ENCODE results near the gene PRDM15. TPM values are rescaled to one million over a fixed set of nuclear protein-coding genes. Genes with fewer than 3 reads are reported as not detected.
A peak's percentile ranks its signal among the peaks of the same experiment; 100 is the strongest.

PRDM15 gene
- total RNA-seq, 2 experiments from 2014 or later = 19.7 to 30.2 TPM

- Histone ChIP-seq H3K27ac (ENCODE audit: low read depth, low read length, poor library complexity, severe bottlenecking) (peak overlapping the region; percentile 58), H3K9me2 (ENCODE audit: insufficient read depth, low read length) (no peaks in the 10 kb centered on the region), H3K36me3 (ENCODE audit: insufficient read depth, low read length) (no peaks in the 10 kb centered on the region), H3K4me3 (ENCODE audit: low read depth, low read length, poor library complexity, severe bottlenecking) (peak overlapping the region; percentile 78), H4K20me1 (ENCODE audit: insufficient read depth, low read length) (no peaks in the 10 kb centered on the region), H3K9me3 (ENCODE audit: low read length) (no peaks in the 10 kb centered on the region), H2AFZ (ENCODE audit: low read length) (peak overlapping the region; percentile 71; the same call in 1 of the 2 replicates), H3K79me2 (ENCODE audit: insufficient read depth, low read depth, low read length) (peaks cover 27% of the 10 kb centered on the region; the same call in 1 of the 2 replicates), H3K4me1 (ENCODE audit: insufficient read depth, low read length, poor library complexity, severe bottlenecking) (peaks cover 41% of the 10 kb centered on the region), H3K4me2 (ENCODE audit: low read length) (peak overlapping the region; percentile 89)
- no peak for TF ChIP-seq EZH2phosphoT487 (IDR thresholded peaks at IDR 0.05; ENCODE audit: borderline replicate concordance, low read depth, low read length)
- no peak for TF ChIP-seq CTCF (conservative IDR thresholded peaks at IDR 0.05; ENCODE audit: low read length)
- BruUV-seq (replicated peaks) = no TSS peak
- DNase-seq (ENCODE audit: low spot score) = no peak
- intact Hi-C loops (cut with micrococcal nuclease; ENCODE audit: unreplicated experiment) = loop anchor here (2.0 kb wide), 1 partner anchor 47 kb away; no protein-coding TSS in a partner anchor
- CTCF ChIA-PET (ENCODE audit: unreplicated experiment) = no interaction called here
- POLR2A ChIA-PET = interaction anchor here (0.6 to 3.3 kb wide), 9 partner anchors 16 to 340 kb away, joined by 3 to 17 read pairs (median 4); no protein-coding TSS in a partner anchor
These were observed 1.0 kb upstream of the PRDM15 start for GRCh38 chr21:41880153-41880552.

GRCh38 chr21:41878831-41879189, 334 bp downstream of the PRDM15 start:
- intact Hi-C loops (cut with micrococcal nuclease; ENCODE audit: unreplicated experiment) = loop anchor here (1.0 to 5.0 kb wide), 2 partner anchors 63 to 133 kb away; partner anchors contain the start of gene ZBTB21
- H3K4me3 ChIP-seq (ENCODE audit: low read depth, low read length, poor library complexity, severe bottlenecking) = peak overlapping the region; percentile 81

More at GRCh38 chr21:41878831-41879189, 334 bp downstream of the PRDM15 start:
- Histone ChIP-seq H2AFZ (ENCODE audit: low read length) (no peak overlapping the region), H3K36me3 (ENCODE audit: insufficient read depth, low read length) (no peaks in the 10 kb centered on the region), H3K9me2 (ENCODE audit: insufficient read depth, low read length) (no peaks in the 10 kb centered on the region), H3K27ac (ENCODE audit: low read depth, low read length, poor library complexity, severe bottlenecking) (peak overlapping the region; percentile 96), H4K20me1 (ENCODE audit: insufficient read depth, low read length) (no peaks in the 10 kb centered on the region), H3K4me1 (ENCODE audit: insufficient read depth, low read length, poor library complexity, severe bottlenecking) (peaks cover 54% of the 10 kb centered on the region), H3K79me2 (ENCODE audit: insufficient read depth, low read depth, low read length) (peaks cover 27% of the 10 kb centered on the region; the same call in 1 of the 2 replicates), H3K9me3 (ENCODE audit: low read length) (no peaks in the 10 kb centered on the region), H3K4me2 (ENCODE audit: low read length) (0 out of 2 replicates have a peak overlapping the region, but pooled peaks have one; percentile 78)
- DNase-seq (ENCODE audit: low spot score) = peak; percentile 91
- BruUV-seq (replicated peaks) = no TSS peak
- TF ChIP-seq CTCF (conservative IDR thresholded peaks at IDR 0.05; ENCODE audit: low read length) = no peak
- no peak for TF ChIP-seq EZH2phosphoT487 (IDR thresholded peaks at IDR 0.05; ENCODE audit: borderline replicate concordance, low read depth, low read length)
- CTCF ChIA-PET (ENCODE audit: unreplicated experiment) = no interaction called here
- POLR2A ChIA-PET = interaction anchor here (1.9 to 3.3 kb wide), 2 partner anchors 11 to 16 kb away, joined by 17 to 34 read pairs; no protein-coding TSS in a partner anchor
